SK-N-SH (cell line): ENCODE measurements around the gene SNTG2. TPM values are rescaled to one million over a fixed set of nuclear protein-coding genes. Genes with fewer than 3 reads are reported as not detected.
"Not testable (repeated sequence)": the region's sequence is repeated elsewhere in the genome, so short reads cannot be mapped to it uniquely, and the experiment has no call there.

Experiments used
- CTCF ChIA-PET: fragments of 300-600, 350-600 bp; formaldehyde crosslinking; extraction: SDS; loops from one replicate; lab custom pipeline; 2021; lab: Yijun Ruan, JAX
- POLR2A ChIA-PET: fragments of 350-600 bp; sonication (Branson Sonifier 250); formaldehyde crosslinking; extraction: SDS; loops from one replicate; lab custom pipeline; 2020; ENCODE audit warnings: antibody characterized with exemption, inconsistent platforms; lab: Yijun Ruan, JAX
- DNase-seq: peaks from one replicate; pipeline ENCODE4 v3.0.0; 2012
- H2AFZ ChIP-seq: fragments of 200-600 bp; sonication (generic); 2 replicates; pipeline ENCODE4 v1.8.1; 2016; ENCODE audit warnings: antibody characterized with exemption, mild to moderate bottlenecking, low read depth
- H3F3A ChIP-seq: fragments of 200-600 bp; sonication (generic); replicated peaks from 2 replicates; pipeline ENCODE3; 2016; ENCODE audit warnings: antibody characterized with exemption, mild to moderate bottlenecking; ENCODE audit not compliant: insufficient read depth
- H3K27ac ChIP-seq, 2 experiments: fragments of 200-500 bp in 1 of 2; fragments of 200-600 bp in 1 of 2; sonication (Bioruptor generic) in 1 of 2; sonication (generic), shearing (Covaris generic) in 1 of 2; 2 replicates each; pipeline versions ENCODE4 v1.5.1 to v1.6.1; 2014 to 2016; ENCODE audit warnings: low read depth in 2 of 2, inconsistent platforms in 1 of 2, low read length in 1 of 2, mild to moderate bottlenecking in 1 of 2, mixed read lengths in 1 of 2
- H3K27me3 ChIP-seq: fragments of 200-600 bp; sonication (generic), shearing (Covaris generic); 2 replicates; pipeline ENCODE4 v1.6.1; 2016; ENCODE audit warnings: mixed run types; ENCODE audit not compliant: insufficient read depth
- H3K36me3 ChIP-seq, 2 experiments: fragments of 200-500 bp in 1 of 2; fragments of 200-600 bp in 1 of 2; sonication (Bioruptor generic) in 1 of 2; sonication (generic) in 1 of 2; replicated peaks in 1 of 2; 2 replicates each; pipeline versions ENCODE3 to v1.5.1; 2014 to 2016; ENCODE audit warnings: low read length in 1 of 2, mild to moderate bottlenecking in 1 of 2; ENCODE audit not compliant: insufficient read depth in 2 of 2, control insufficient read depth in 1 of 2
- H3K4me1 ChIP-seq, 2 experiments: fragments of 200-500 bp in 1 of 2; fragments of 200-600 bp in 1 of 2; sonication (Bioruptor generic) in 1 of 2; sonication (generic), shearing (Covaris generic) in 1 of 2; 2 replicates each; pipeline versions ENCODE4 v1.5.1 to v1.6.1; 2014 to 2016; ENCODE audit warnings: low read depth in 1 of 2, low read length in 1 of 2, mixed run types in 1 of 2; ENCODE audit not compliant: insufficient read depth in 2 of 2, control insufficient read depth in 1 of 2
- H3K4me2 ChIP-seq: fragments of 200-600 bp; sonication (generic), shearing (Covaris generic); 2 replicates; pipeline ENCODE4 v1.6.1; 2017; ENCODE audit warnings: mixed run types
- H3K4me3 ChIP-seq, 2 experiments: fragments of 200-500 bp in 1 of 2; fragments of 200-600 bp in 1 of 2; sonication (Bioruptor generic) in 1 of 2; sonication (generic), shearing (Covaris generic) in 1 of 2; 2 replicates each; pipeline versions ENCODE4 v1.5.1 to v1.8.1; 2014 to 2016; ENCODE audit warnings: low read depth in 2 of 2, inconsistent platforms in 1 of 2, low read length in 1 of 2, mild to moderate bottlenecking in 1 of 2, mixed read lengths in 1 of 2, moderate library complexity in 1 of 2
- H3K79me2 ChIP-seq: fragments of 200-600 bp; sonication (generic); 2 replicates; pipeline ENCODE4 v1.8.1; 2017; ENCODE audit warnings: mild to moderate bottlenecking; ENCODE audit not compliant: insufficient read depth
- H3K9ac ChIP-seq: fragments of 200-600 bp; sonication (generic); 2 replicates; pipeline ENCODE4 v1.6.1; 2017; ENCODE audit warnings: mixed run types
- H3K9me2 ChIP-seq: fragments of 200-600 bp; sonication (generic); 2 replicates; pipeline ENCODE4 v1.6.1; 2017; ENCODE audit warnings: mixed run types
- H3K9me3 ChIP-seq: fragments of 200-600 bp; sonication (generic); 2 replicates; pipeline ENCODE4 v1.6.1; 2017; ENCODE audit warnings: mixed run types, mild to moderate bottlenecking, moderate library complexity
- H4K20me1 ChIP-seq: fragments of 200-600 bp; sonication (generic); 2 replicates; pipeline ENCODE4 v1.6.1; 2017; ENCODE audit warnings: mild to moderate bottlenecking, mixed run types; ENCODE audit not compliant: insufficient read depth
- ELF1 ChIP-seq: IDR thresholded peaks from 2 replicates; pipeline ENCODE4 v1.4.0; 2012
- EP300 ChIP-seq, 2 experiments: IDR thresholded peaks; 2 replicates each; pipeline versions ENCODE4 v1.4.0 to v1.6.1; 2012; ENCODE audit warnings: borderline replicate concordance in 1 of 2, low read depth in 1 of 2, low read length in 1 of 2
- FOXM1 ChIP-seq: IDR thresholded peaks from 2 replicates; pipeline ENCODE4 v1.4.0; 2012; ENCODE audit warnings: low read depth, mild to moderate bottlenecking
- GATA2 ChIP-seq: sonication (generic); formaldehyde crosslinking; IDR thresholded peaks from 2 replicates; pipeline ENCODE4 v1.5.0; 2020; ENCODE audit warnings: mild to moderate bottlenecking, missing genetic modification reagents
- JUND ChIP-seq: IDR thresholded peaks from 2 replicates; pipeline ENCODE4 v1.4.0; 2012
- MEF2A ChIP-seq: IDR thresholded peaks from 2 replicates; pipeline ENCODE4 v1.4.0; 2012; ENCODE audit warnings: low read depth, borderline replicate concordance
- NRF1 ChIP-seq: IDR thresholded peaks from 2 replicates; pipeline ENCODE4 v1.6.1; 2012; ENCODE audit warnings: low read depth, mild to moderate bottlenecking, low read length
- PBX3 ChIP-seq: IDR thresholded peaks from 2 replicates; pipeline ENCODE4; 2012
- REST ChIP-seq: IDR thresholded peaks from 2 replicates; pipeline ENCODE4 v1.6.1; 2012; ENCODE audit warnings: mild to moderate bottlenecking, low read depth, low read length, moderate library complexity
- RFX5 ChIP-seq: IDR thresholded peaks from 2 replicates; pipeline ENCODE4 v1.6.1; 2012; ENCODE audit warnings: mild to moderate bottlenecking, improper control_type of control experiment, low read length
- TAF1 ChIP-seq: IDR thresholded peaks from 2 replicates; pipeline ENCODE4 v1.6.1; 2012; ENCODE audit warnings: low read depth, mild to moderate bottlenecking, low read length, moderate library complexity, borderline replicate concordance
- USF1 ChIP-seq: IDR thresholded peaks from 2 replicates; pipeline ENCODE4 v1.4.0; 2012; ENCODE audit warnings: low read depth, borderline replicate concordance
- USF2 ChIP-seq: fragments of 150-350 bp; IDR thresholded peaks from 2 replicates; pipeline ENCODE4 v1.6.1; 2017; ENCODE audit warnings: antibody characterized with exemption, low read length, low read depth, borderline replicate concordance
- WGBS: methylation state at CpG from one replicate; pipeline ENCODE4 v1.1.6; 2017; ENCODE audit warnings: low lambda C conversion rate; 5-methylcytosine and 5-hydroxymethylcytosine counted together
- polyA plus RNA-seq, 3 experiments: library from polyadenylated mRNA; depleted of rRNA; stranded (reverse); fragments of >200 nt; gene quantifications; 2 replicates each; pipeline ENCODE4 v1.2.3, GENCODE V29; 2012

The SNTG2 gene
- polyA plus RNA-seq, 1 of the 3 experiments (the other 2 are of a cell fraction), result not detected

GRCh38 chr2:1093668-1094067 is 143.0 kb downstream of the SNTG2 start:
- H3K79me2 ChIP-seq, H3K27me3 ChIP-seq, H3K9me3 ChIP-seq, H3K4me3 ChIP-seq, H3F3A ChIP-seq, H3K4me1 ChIP-seq, POLR2A ChIA-PET, H3K36me3 ChIP-seq, H2AFZ ChIP-seq, H3K9me2 ChIP-seq, H3K9ac ChIP-seq, H3K27ac ChIP-seq, H3K4me2 ChIP-seq, DNase-seq, CTCF ChIA-PET, H4K20me1 ChIP-seq: not testable (repeated sequence)
- WGBS, result 6% methylated on average over 4 of the region's 6 CpGs

- POLR2A ChIA-PET, result no interaction called here
- H3K4me2 ChIP-seq, result no peak overlapping the region
These were observed 146.5 kb downstream of the SNTG2 start for GRCh38 chr2:1097101-1097500.

More at GRCh38 chr2:1097101-1097500, 146.5 kb downstream of the SNTG2 start:
- H4K20me1 ChIP-seq, result no peaks in the 10 kb centered on the region
- no peak overlapping the region for H3K27ac ChIP-seq
- CTCF ChIA-PET, result interaction anchor here (0.9 to 2.5 kb wide), 2 partner anchors 38 to 44 kb away, joined by 3 to 12 read pairs; no protein-coding TSS in a partner anchor
- H3F3A ChIP-seq, result no peaks in the 10 kb centered on the region
- 0 out of 2 replicates have a peak, but pooled peaks cover 4% of the 10 kb centered on the region for H3K9me3 ChIP-seq
- no peaks in the 10 kb centered on the region for H3K36me3 ChIP-seq
- H3K79me2 ChIP-seq, result no peaks in the 10 kb centered on the region
- H3K4me1 ChIP-seq, result peaks cover 0 to 3% of the 10 kb centered on the region in 2 experiments; a peak in 1 of 4 replicates
- H3K27me3 ChIP-seq, result no peaks in the 10 kb centered on the region
- no peak overlapping the region for H3K4me3 ChIP-seq
- no peak overlapping the region for H3K9ac ChIP-seq
- H3K9me2 ChIP-seq, result no peaks in the 10 kb centered on the region
- 51% methylated on average over 8 of the region's 8 CpGs for WGBS
- H2AFZ ChIP-seq, result no peak overlapping the region
- TF ChIP-seq JUND, result no peak
- TF ChIP-seq REST, result no peak
- TF ChIP-seq PBX3, result no peak
- no peak for TF ChIP-seq RFX5
- no peak for TF ChIP-seq USF2
- no peak for TF ChIP-seq USF1
- TF ChIP-seq MEF2A, result no peak
- TF ChIP-seq FOXM1, result no peak
- no peak for TF ChIP-seq GATA2 (CRISPR knock-in tag)
- no peak for TF ChIP-seq NRF1
- TF ChIP-seq ELF1, result no peak
- TF ChIP-seq TAF1, result no peak
- TF ChIP-seq EP300 (IDR thresholded peaks at IDR 0.05; ENCODE audit: borderline replicate concordance in 1 of 2, low read depth in 1 of 2, low read length in 1 of 2), result no peak
- DNase-seq, result no peak
